ENCODE measurements around the gene LZTFL1.

GRCh38 chr3:45787551-45787950, 54.4 kb downstream of the LZTFL1 start:
- TF ChIP-seq CTCF (conservative IDR thresholded peaks at IDR 0.05 in 1 of 2, IDR thresholded peaks at IDR 0.05 in 1 of 2; ENCODE audit: low read depth in 1 of 2, low read length in 2 of 2) (no peak), EZH2 (IDR thresholded peaks at IDR 0.05; ENCODE audit: low read length, missing control alignments) (no peak)

Measured in fibroblast of lung (primary cell).